DMS 273 (cell line): ENCODE data around the gene SLC16A13.
"Not testable (repeated sequence)": the region's sequence is repeated elsewhere in the genome, so short reads cannot be mapped to it uniquely, and the experiment has no call there.

Experiments
- DNase-seq: peaks from one replicate; lab custom pipeline; 2025; ENCODE audit not compliant: unreplicated experiment; lab: John Stamatoyannopoulos, UW

SLC16A13 gene

GRCh38 chr17:7035591-7036368 lies at the start of gene SLC16A13:
TSS of gene SLC16A13 (plus strand) at chr17:7036015. CDS start at chr17:7036383, 368 bp downstream.
- DNase-seq: peak; percentile 95

DNA sequence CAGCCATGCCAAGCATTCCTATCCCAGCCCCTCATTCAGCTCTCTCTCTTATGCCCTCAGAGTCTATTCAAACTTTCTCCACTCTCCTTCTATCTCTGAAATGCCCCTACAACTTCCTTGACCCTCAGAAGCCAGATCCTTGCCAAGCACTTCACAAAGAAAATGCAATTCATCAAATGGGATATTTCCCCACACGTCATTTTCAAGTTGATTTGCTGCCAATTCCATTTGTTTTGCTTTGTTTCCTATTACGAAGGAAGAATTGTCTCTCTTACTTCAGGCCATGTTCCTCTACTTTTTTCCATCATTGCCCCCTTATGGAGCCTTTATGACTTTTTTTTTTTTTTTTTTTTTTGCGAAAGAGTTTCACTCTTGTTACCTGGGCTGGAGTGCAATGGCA lies 49.1 kb upstream of the SLC16A13 start:
- DNase-seq: no peak

- DNase-seq: no peak
Observed at GRCh38 chr17:6989779-6990178, 46.0 kb upstream of the SLC16A13 start.

DNA sequence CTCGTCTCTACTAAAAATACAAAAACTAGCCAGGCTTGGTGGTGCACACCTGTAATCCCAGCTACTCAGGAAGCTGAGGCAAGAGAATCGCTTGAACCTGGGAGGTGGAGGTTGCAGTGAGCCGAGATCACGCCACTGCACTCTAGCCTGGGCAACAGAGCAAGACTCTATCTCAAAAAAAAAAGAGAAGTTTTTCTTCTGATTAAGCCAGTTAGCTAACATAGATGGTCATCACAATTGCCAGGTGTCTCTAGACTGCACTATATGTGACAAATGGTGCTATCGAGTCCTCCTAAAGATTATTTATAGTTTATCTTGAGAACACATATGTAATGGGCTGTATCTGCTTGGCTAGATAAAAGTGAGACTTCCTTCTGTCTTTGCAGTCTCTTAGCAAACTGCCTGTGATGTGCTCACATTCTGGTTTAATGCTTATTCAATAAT lies 42.2 kb upstream of the SLC16A13 start:
- DNase-seq: not testable (repeated sequence)

DNA sequence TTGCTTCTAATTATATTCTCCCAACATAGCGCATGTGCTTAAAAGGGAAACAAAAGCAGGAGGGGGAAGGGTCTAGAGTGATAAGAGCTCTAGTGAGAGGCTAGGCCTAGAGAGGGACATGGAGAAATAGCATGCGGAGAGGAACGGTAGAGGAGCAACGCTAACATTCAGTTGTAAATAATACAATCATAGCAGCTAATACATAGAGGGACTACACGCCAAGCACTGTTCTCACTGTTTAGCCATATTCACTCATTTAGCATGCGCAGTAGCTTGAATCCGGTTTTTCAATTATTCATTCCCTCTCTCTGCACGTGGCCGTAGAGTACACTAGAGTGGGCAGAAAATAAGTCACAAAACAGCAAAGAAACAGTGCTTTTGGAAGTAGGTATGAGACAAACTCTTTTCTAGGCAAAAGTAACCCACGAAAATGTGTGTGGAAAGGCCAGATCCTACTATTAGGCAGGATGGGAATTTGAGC lies 41.7 kb upstream of the SLC16A13 start:
- DNase-seq: no peak

DNA sequence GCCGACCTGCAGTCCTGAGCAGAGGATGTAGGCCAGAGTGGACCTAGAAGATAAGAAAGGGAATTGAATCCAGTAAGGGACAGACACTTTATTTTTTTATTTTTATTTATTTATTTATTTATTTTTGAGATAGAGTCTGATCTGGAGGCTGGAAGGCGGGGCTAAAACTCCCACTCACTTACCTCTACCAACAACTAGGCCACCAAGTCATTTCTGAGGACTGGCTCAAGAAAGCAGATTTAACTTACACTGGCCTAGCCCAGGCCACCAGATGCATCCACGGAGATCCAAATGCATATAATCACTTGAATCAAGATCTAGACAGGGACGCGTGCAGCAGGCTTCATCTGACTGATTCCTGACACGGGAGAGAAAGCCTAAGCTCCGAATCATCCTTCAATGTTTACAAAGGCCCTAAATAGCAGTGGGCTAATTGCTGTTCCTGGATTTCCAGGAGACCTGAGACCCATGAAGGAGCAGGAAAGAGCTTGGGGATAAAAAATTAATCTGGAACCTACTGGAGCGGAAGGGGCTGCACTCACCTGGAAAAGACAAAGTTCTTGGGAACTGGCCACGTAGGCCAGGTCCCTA lies 41.1 kb upstream of the SLC16A13 start:
- no peak for DNase-seq

DNA sequence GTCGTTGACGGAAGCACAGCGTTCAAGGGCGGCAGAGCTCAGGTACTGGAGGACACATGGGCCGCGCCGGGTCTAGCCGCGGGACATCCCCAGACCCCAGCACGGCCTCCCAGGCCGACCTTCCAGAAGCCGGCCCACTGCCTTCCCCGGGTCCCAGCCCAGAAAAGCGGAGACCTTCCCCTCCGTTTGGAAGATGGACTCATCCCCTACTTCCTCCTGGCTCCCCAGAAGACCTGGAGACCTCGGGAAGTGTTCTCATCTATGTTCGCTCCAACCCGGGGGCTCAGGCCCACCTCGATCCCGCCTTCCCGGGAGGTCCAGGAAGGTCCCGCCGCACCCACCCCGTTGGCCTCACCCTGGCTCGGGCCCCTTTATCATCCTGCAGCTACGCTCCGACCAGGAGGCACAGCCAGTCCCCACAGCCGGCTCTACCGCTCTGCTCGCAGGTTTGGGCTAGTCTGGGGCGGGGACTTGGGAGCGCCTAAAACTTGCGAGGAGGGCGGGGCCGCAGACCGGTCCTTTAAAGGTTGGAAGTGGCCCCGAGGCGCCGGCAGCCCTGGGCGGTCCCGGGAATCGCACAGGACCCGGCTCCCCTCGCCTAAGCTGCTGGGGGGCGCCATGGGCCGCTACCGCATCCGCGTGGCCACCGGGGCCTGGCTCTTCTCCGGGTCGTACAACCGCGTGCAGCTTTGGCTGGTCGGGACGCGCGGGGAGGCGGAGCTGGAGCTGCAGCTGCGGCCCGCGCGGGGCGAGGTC lies 40.1 kb upstream of the SLC16A13 start, which contains the start of gene ALOX12:
Gene ALOX12, plus strand, starts transcription at position 550 of the 756 bp plus-strand sequence. Its CDS starts 69 bp downstream, at position 619.
- no peak for DNase-seq

DNA sequence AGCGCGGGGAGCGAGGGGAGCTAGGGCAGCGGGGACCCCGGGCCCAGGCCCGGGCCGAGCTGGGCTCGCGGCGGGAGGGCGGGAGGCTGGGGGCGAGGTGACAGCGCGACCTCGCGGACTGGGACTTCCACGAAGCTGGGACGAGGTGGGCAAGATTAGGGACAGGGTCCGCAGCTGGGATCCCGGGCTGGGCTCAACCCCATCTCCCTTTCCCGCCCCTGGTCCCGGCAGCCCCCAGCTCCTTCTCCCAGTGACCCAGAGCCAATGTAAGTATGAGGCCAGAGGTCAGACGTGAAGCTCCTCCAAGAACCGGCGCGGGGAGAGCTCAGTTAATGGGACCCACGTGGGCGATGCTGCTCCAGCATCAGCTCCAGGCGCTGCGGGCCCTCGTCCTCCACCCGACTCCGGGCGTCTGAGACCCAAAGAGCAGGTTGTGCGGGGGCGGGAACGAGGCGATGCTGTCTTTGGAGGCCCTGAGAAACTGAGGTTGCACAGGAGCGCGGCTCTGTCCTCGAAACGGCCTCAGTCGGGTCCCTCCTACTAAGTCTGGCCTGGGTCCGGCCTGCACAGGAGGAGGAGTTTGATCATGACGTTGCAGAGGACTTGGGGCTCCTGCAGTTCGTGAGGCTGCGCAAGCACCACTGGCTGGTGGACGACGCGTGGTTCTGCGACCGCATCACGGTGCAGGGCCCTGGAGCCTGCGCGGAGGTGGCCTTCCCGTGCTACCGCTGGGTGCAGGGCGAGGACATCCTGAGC lies 39.4 kb upstream of the SLC16A13 start:
- no peak for DNase-seq

- no peak for DNase-seq
Observed at GRCh38 chr17:6997171-6997570, 38.6 kb upstream of the SLC16A13 start.

GRCh38 chr17:6998855-6999508 lies 36.8 kb upstream of the SLC16A13 start:
- DNase-seq: no peak

DNA sequence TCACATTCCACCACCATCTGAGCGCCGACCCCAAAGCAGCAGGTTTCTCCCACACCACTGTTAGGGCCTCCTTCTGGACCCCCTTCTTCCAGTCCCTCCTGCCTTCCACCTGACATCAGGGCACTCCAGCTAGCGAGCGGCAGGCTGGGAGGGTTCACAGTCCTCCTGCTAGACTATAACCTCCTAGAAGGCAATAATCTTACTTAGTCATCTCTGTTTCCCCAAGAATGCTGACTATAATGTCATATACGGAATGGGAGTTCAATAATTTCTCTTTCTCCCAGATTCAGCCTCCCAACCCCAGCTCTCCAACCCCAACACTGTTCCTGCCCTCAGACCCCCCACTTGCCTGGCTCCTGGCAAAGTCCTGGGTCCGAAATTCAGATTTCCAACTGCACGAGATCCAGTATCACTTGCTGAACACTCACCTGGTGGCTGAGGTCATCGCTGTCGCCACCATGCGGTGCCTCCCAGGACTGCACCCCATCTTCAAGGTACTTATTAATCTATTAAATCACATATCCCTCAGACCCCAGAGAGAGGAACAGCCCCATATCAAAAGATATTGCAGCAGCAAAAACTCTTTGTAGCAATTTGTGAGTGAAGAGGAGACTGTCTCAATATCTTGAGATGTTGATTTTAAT lies 34.4 kb upstream of the SLC16A13 start:
- no peak for DNase-seq

DNA sequence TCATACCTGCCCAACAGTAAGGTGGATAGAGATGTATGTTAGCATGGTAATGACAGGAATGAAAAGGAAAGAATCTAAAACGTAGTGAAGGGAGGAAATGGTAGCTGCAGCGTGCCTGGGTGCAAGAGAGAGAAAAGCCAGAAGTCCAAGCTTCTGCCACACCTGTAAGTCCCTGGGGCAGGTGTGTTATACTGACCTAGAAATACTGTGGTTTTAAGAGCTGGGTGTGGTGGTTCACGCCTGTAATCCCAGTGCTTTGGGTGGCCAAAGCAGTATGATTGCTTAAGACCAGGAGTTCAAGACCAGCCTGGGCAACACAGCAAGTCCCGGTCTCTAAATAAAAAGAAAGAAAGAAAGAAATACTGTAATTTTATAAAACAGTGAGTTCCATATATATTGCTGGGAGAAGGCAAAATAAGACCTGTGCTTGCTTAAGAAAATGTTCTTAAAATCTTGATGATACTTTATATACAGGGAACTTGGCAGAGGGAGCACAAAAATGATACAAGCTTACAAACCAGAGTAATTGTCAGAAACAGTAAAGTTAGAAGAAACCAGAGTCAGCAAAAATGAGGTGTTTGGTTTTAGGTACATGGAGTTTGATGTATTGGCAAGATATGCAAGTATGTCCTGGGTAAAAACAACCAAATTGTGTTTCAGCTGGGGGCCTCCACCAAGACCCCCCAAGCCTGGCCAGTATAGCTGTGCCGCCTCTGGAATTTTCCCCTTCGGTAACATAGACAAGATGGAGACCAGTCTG lies 33.3 kb upstream of the SLC16A13 start:
- no peak for DNase-seq

DNA sequence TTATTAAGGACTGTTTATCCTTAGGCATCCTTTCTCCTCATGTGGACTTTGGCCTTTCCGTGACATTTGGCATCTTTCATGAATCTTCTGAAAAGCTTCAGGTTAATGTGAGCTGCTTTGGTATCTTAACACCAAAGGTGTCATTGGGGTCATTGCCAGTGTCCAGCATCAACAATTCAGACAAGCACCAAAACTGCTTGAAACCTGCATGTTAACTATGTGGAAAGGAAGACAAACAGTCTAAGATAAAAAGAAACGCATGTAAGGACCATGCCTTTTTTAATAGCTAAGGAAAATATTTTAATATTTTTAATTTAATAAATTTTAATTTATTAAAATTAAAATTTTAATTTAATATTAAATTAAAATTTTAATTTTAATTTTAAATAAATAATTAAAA lies 32.1 kb upstream of the SLC16A13 start:
- no peak for DNase-seq

DNA sequence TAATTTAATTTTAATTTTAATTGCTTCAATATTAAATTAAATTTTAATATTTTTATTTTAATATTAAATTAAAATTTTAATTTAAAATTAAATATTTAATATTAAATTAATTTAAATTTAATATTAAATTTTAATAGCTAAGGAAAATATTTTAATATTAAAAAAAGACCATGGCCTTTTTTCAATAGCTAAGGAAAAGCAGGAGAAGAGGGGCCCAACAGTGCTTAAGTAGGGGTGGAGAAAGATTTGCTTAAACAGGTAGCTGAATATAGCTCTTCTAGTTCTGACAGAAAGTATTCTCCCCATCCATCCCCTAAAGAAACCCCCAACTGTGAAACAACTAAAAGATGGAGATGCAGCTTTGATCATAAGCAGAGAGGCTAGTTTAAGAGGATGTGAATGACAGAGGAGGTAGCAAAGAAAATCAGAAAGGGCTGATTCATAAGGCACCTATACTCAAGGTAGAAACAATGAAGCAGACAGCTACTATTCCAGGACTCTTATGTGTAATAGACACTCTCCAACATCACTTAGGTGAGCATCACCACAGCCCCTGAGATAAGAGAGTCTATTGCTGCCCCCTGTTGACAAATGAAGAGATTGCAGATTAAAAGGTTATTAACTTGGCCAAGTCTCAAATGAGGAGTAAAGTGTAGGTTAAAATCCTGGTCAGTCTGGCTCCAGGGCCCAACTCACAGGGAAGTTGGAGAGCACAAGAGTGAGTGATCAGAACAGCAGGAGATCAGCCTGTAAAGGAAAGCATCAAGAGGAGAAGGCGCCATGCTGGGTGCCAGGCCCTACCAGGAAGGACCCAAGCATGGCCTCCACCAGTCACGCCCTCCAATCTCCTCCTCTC lies 31.2 kb upstream of the SLC16A13 start:
- peak; percentile 81 for DNase-seq

DNA sequence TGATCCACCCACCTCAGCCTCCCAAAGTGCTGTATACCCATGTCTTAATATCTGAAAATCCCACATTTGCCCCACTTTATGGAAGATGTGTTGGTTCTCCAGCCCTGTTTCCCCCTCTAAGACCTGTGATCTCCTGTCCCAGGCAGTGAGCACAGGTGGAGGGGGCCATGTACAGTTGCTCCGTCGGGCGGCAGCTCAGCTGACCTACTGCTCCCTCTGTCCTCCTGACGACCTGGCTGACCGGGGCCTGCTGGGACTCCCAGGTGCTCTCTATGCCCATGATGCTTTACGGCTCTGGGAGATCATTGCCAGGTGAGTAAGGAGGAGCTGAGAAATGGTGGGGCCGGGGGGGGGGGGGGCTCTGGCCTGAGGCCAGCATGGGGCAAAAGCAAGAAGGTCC lies 30.1 kb upstream of the SLC16A13 start:
- no peak for DNase-seq

- DNase-seq: no peak
Observed at GRCh38 chr17:7007143-7007542, 28.7 kb upstream of the SLC16A13 start.

GRCh38 chr17:7010523-7010922 lies 25.3 kb upstream of the SLC16A13 start:
- no peak for DNase-seq

DNA sequence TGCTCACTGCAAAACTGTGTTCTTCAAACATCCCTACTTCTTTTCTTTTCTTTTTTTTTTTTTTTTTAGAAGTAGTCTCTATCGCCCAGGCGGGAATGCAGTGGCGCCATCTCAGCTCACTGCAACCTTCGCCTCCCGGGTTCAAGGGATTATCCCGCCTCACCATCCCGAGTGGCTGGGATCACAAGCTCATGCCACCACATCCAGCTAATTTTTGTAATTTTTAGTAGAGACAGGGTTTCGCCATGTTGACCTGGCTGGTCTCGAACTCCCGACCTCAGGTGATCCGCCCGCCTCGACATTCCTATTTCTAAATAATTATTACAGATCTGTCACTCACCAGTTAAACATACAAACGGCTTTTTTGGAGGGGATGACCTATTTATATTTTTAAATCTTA lies 24.4 kb upstream of the SLC16A13 start:
- DNase-seq: no peak
